HCT116 (cell line): ENCODE measurements around the gene ADAMTS13.

Experiments
- CEBPB ChIP-seq: IDR thresholded peaks from 2 replicates; pipeline ENCODE4 v1.6.1; 2012; ENCODE audit warnings: low read depth
- ELF1 ChIP-seq: IDR thresholded peaks from 2 replicates; pipeline ENCODE4 v1.6.1; 2012; ENCODE audit warnings: low read depth, borderline replicate concordance
- EZH2 ChIP-seq: fragments of 200-600 bp; sonication (generic); IDR thresholded peaks from 2 replicates; pipeline ENCODE4 v1.6.1; 2017; ENCODE audit warnings: antibody characterized with exemption, mixed run types
- EZH2phosphoT487 ChIP-seq: fragments of 200-600 bp; IDR thresholded peaks from 2 replicates; pipeline ENCODE4 v1.6.1; 2018; ENCODE audit warnings: antibody characterized with exemption, borderline replicate concordance
- FOSL1 ChIP-seq: IDR thresholded peaks from 2 replicates; pipeline ENCODE4 v1.6.1; 2012; ENCODE audit warnings: low read depth
- MAX ChIP-seq: IDR thresholded peaks from 2 replicates; pipeline ENCODE4 v1.6.1; 2012
- POLR2A ChIP-seq: IDR thresholded peaks from 2 replicates; pipeline ENCODE4 v1.7.0; 2011; ENCODE audit warnings: borderline replicate concordance; ENCODE audit not compliant: insufficient read depth, insufficient read length; ENCODE audit errors: extremely low read depth
- POLR2AphosphoS5 ChIP-seq: IDR thresholded peaks from 2 replicates; pipeline ENCODE4 v1.6.1; 2011; ENCODE audit warnings: mild to moderate bottlenecking, low read depth, low read length, moderate library complexity
- RAD21 ChIP-seq: IDR thresholded peaks from 2 replicates; pipeline ENCODE4 v1.6.1; 2012; ENCODE audit warnings: low read depth, mild to moderate bottlenecking
- REST ChIP-seq: IDR thresholded peaks from 2 replicates; pipeline ENCODE4 v1.6.1; 2012; ENCODE audit warnings: low read depth
- SP1 ChIP-seq: IDR thresholded peaks from 2 replicates; pipeline ENCODE4 v1.6.1; 2012; ENCODE audit warnings: low read depth
- TCF7L2 ChIP-seq: IDR thresholded peaks from 2 replicates; pipeline ENCODE4 v1.7.0; 2011; ENCODE audit warnings: borderline replicate concordance, inconsistent platforms; ENCODE audit not compliant: insufficient read depth, insufficient read length; ENCODE audit errors: extremely low read depth
- YY1 ChIP-seq: IDR thresholded peaks from 2 replicates; pipeline ENCODE4 v1.6.1; 2011; ENCODE audit warnings: low read length, low read depth, moderate library complexity, mild to moderate bottlenecking; ENCODE audit not compliant: insufficient replicate concordance; ENCODE audit errors: extremely low read depth
- TF ChIP-seq, protein P1 (sequence below), 3 experiments: fragments of 200-600 bp in 1 of 3; sonication (generic) in 1 of 3; IDR thresholded peaks in 2 of 3; conservative IDR thresholded peaks in 1 of 3; 2 replicates each; pipeline ENCODE4 v1.5.1; 2012 to 2017; ENCODE audit warnings: low read depth in 2 of 3, low read length in 2 of 3, antibody characterized with exemption in 1 of 3, borderline replicate concordance in 1 of 3, control low read depth in 1 of 3, mild to moderate bottlenecking in 1 of 3, mixed read lengths in 1 of 3, mixed run types in 1 of 3, moderate library complexity in 1 of 3; ENCODE audit not compliant: insufficient read depth in 1 of 3

DNA sequence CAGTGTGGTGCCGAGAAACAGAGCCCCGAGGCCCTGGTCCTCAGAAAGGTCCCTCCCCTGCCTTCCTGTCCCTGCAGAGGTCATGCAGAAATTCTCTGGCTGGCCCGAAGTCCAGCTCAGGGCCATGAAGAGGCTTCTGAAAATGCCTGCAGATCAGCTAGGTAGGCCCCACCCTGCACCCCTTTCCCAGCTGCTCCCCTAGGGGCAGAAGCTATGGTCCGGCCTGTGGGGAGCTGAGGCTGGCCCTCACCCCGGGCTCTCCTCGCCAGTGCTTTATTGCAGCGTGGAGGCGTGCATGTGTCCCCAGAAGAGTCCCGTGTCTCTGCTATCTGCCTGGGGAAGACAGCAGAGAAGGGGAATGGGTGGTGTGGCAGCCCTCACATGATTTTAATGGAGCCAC is 24.3 kb upstream of the ADAMTS13 start:
- TF ChIP-seq FOSL1, result no peak
- no peak for TF ChIP-seq YY1
- TF ChIP-seq POLR2A, result no peak
- no peak for TF ChIP-seq ELF1
- TF ChIP-seq, protein P1, sequence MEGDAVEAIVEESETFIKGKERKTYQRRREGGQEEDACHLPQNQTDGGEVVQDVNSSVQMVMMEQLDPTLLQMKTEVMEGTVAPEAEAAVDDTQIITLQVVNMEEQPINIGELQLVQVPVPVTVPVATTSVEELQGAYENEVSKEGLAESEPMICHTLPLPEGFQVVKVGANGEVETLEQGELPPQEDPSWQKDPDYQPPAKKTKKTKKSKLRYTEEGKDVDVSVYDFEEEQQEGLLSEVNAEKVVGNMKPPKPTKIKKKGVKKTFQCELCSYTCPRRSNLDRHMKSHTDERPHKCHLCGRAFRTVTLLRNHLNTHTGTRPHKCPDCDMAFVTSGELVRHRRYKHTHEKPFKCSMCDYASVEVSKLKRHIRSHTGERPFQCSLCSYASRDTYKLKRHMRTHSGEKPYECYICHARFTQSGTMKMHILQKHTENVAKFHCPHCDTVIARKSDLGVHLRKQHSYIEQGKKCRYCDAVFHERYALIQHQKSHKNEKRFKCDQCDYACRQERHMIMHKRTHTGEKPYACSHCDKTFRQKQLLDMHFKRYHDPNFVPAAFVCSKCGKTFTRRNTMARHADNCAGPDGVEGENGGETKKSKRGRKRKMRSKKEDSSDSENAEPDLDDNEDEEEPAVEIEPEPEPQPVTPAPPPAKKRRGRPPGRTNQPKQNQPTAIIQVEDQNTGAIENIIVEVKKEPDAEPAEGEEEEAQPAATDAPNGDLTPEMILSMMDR (IDR thresholded peaks at IDR 0.05 in 2 of 3, conservative IDR thresholded peaks at IDR 0.05 in 1 of 3; ENCODE audit: borderline replicate concordance in 1 of 3, insufficient read depth in 1 of 3, low read depth in 2 of 3, low read length in 2 of 3), result no peak
- TF ChIP-seq SP1, result no peak
- TF ChIP-seq EZH2, result no peak
- no peak for TF ChIP-seq MAX
- TF ChIP-seq EZH2phosphoT487, result no peak
- TF ChIP-seq CEBPB, result no peak
- TF ChIP-seq TCF7L2, result no peak
- TF ChIP-seq POLR2AphosphoS5, result no peak
- TF ChIP-seq REST, result no peak
- TF ChIP-seq RAD21, result no peak
